ENCODE data around the gene MAS1. TPM values are rescaled to one million over a fixed set of nuclear protein-coding genes. Genes with fewer than 3 reads are reported as not detected.
"Not testable (repeated sequence)": the region's sequence is repeated elsewhere in the genome, so short reads cannot be mapped to it uniquely, and the experiment has no call there.

Gene MAS1
- total and polyA plus RNA-seq, 2 donors: under 0.01 to 0.02 TPM

DNA sequence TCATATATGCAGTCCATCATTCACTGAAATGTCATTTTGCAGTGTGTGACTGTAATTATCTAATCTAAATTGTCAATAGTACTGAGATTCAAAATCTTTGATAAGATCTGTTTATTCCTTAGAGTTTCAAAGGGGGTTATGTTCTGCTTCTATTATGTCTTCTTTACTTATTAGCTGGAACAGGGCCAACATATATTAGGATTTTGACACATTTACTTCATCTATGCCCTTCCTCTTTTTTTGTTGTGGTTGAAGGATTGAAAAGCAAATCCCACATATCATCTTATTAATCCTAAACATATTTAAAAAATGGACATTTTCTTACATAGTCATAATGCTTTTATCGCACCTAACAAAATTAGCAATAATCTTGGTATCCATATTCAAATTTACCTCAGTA is 30.3 kb upstream of the MAS1 start:
- WGBS: 98% methylated on average over 1 of the region's 1 CpG
- Histone ChIP-seq H3K36me3 (ENCODE audit: control insufficient read depth in 2 of 2, insufficient read depth in 2 of 2, low read length in 1 of 2) (no peaks in the 10 kb centered on the region), H3K27ac (ENCODE audit: low read depth in 1 of 2, low read length in 1 of 2) (no peak overlapping the region), H3K4me3 (ENCODE audit: low read length in 2 of 2) (no peak overlapping the region), H3K9me3 (ENCODE audit: control insufficient read depth in 2 of 2, insufficient read depth in 1 of 2, low read length in 1 of 2) (no peaks in the 10 kb centered on the region), H3K4me1 (ENCODE audit: control insufficient read depth in 2 of 2, insufficient read depth in 2 of 2, low read length in 2 of 2) (peaks cover 8 to 14% of the 10 kb centered on the region in 2 donors), H3K27me3 (ENCODE audit: control insufficient read depth in 2 of 2, insufficient read depth in 1 of 2, low read length in 1 of 2) (no peaks in the 10 kb centered on the region)
- no peak for DNase-seq (ENCODE audit: low read depth in 6 of 9, low spot score in 9 of 9)

DNA sequence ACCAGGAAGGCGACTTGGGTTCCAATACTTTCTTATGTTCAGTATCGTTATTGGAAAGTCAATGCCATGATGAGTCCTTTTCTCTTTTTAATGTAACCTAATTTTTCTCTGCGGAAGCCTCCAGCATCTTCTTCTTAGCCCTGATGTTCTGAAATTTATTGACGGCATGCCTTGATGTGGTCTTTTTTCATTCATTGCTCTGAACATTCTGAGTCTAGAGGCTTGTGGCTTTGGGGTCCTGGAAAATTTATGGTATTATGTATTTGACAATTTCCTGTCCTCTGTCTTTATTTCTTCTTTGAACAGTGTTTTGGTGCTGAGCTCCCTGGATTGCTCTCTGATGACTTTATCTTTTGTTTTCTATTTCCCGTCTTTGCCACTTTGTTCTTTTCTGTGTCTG is 28.7 kb upstream of the MAS1 start:
- Histone ChIP-seq H3K4me3 (ENCODE audit: low read length in 2 of 2) (no peak overlapping the region), H3K36me3 (ENCODE audit: control insufficient read depth in 2 of 2, insufficient read depth in 2 of 2, low read length in 1 of 2) (no peaks in the 10 kb centered on the region), H3K27me3 (ENCODE audit: control insufficient read depth in 2 of 2, insufficient read depth in 1 of 2, low read length in 1 of 2) (no peaks in the 10 kb centered on the region), H3K9me3 (ENCODE audit: control insufficient read depth in 2 of 2, insufficient read depth in 1 of 2, low read length in 1 of 2) (no peaks in the 10 kb centered on the region), H3K27ac (ENCODE audit: low read depth in 1 of 2, low read length in 1 of 2) (no peak overlapping the region), H3K4me1 (ENCODE audit: control insufficient read depth in 2 of 2, insufficient read depth in 2 of 2, low read length in 2 of 2) (peaks cover 8 to 14% of the 10 kb centered on the region in 2 donors)
- DNase-seq (ENCODE audit: low read depth in 6 of 9, low spot score in 9 of 9): peak in 3 of 9 donors; percentile 2 to 53 (median 18)
- WGBS: 44% methylated on average over 5 of the region's 5 CpGs

DNA sequence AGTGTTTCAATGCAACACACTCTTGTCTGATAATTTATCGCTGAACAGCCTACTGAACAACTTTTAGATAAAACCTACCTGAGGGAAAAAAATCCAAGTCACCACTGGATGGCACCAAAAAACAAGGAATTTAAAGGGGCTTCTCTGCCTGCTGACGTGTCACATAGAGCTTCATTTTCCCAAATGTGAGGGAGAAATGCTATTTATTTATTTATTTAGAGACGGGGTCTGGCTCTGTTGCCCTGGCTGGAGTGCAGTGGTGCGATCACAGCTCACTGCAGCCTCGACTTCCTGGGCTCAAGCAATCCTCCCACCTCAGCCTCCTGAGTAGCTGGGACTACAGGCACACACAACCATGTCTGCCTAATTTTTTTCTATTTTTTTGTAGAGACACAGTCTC is 27.4 kb upstream of the MAS1 start:
- not testable (repeated sequence) for H3K4me3 ChIP-seq (ENCODE audit: low read length in 2 of 2); H3K27me3 ChIP-seq (ENCODE audit: control insufficient read depth in 2 of 2, insufficient read depth in 1 of 2, low read length in 1 of 2); H3K36me3 ChIP-seq (ENCODE audit: control insufficient read depth in 2 of 2, insufficient read depth in 2 of 2, low read length in 1 of 2); H3K9me3 ChIP-seq (ENCODE audit: control insufficient read depth in 2 of 2, insufficient read depth in 1 of 2, low read length in 1 of 2); H3K27ac ChIP-seq (ENCODE audit: low read depth in 1 of 2, low read length in 1 of 2)
- WGBS: 31% methylated on average over 5 of the region's 5 CpGs
- H3K4me1 ChIP-seq (ENCODE audit: control insufficient read depth in 2 of 2, insufficient read depth in 2 of 2, low read length in 2 of 2): peaks cover 8 to 14% of the 10 kb centered on the region in 2 donors
- DNase-seq (ENCODE audit: low read depth in 6 of 9, low spot score in 9 of 9): peak in 8 of 9 donors; percentile 41 to 80 (median 56)

DNA sequence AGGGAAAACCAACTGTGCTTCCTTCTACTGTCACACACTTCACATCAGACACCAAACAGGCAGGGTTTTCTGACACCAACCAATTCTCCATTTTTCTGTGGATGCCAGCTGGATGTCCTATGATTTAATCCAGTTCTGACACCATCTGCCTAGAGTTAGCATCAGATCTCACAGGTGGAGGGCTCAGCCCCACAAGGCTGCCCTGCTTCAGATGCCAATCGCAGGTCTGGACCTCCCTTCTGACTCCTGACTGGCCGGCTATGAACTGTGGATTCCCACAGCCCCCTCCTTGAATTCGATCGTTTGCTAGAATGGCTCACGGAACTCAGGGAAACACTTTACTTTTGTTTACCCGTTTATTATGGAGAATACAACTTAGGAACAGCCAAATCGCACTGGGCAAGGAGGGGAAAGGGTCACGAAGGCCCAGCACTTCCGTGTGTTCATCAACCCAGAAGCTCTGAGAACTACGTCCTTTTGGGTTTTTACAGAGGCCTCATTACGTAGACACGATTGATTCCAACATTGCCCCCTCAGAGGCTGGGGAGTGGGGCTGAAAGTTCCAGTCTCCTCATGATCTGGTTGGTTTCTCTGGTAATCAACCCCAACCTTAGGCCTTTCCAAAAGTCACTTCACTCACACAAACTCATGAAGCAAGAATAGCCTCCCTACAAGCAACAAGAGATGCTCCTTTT is 25.4 kb upstream of the MAS1 start:
- H3K9me3 ChIP-seq (ENCODE audit: control insufficient read depth in 2 of 2, insufficient read depth in 1 of 2, low read length in 1 of 2): no peaks in the 10 kb centered on the region
- H3K36me3 ChIP-seq (ENCODE audit: control insufficient read depth in 2 of 2, insufficient read depth in 2 of 2, low read length in 1 of 2): no peaks in the 10 kb centered on the region
- no peak overlapping the region for H3K4me3 ChIP-seq (ENCODE audit: low read length in 2 of 2)
- H3K4me1 ChIP-seq (ENCODE audit: control insufficient read depth in 2 of 2, insufficient read depth in 2 of 2, low read length in 2 of 2): peaks cover 8 to 14% of the 10 kb centered on the region in 2 donors
- H3K27ac ChIP-seq (ENCODE audit: low read depth in 1 of 2, low read length in 1 of 2): no peak overlapping the region
- WGBS: 96% methylated on average over 12 of the region's 12 CpGs
- H3K27me3 ChIP-seq (ENCODE audit: control insufficient read depth in 2 of 2, insufficient read depth in 1 of 2, low read length in 1 of 2): no peaks in the 10 kb centered on the region
- DNase-seq (ENCODE audit: low read depth in 6 of 9, low spot score in 9 of 9): no peak

DNA sequence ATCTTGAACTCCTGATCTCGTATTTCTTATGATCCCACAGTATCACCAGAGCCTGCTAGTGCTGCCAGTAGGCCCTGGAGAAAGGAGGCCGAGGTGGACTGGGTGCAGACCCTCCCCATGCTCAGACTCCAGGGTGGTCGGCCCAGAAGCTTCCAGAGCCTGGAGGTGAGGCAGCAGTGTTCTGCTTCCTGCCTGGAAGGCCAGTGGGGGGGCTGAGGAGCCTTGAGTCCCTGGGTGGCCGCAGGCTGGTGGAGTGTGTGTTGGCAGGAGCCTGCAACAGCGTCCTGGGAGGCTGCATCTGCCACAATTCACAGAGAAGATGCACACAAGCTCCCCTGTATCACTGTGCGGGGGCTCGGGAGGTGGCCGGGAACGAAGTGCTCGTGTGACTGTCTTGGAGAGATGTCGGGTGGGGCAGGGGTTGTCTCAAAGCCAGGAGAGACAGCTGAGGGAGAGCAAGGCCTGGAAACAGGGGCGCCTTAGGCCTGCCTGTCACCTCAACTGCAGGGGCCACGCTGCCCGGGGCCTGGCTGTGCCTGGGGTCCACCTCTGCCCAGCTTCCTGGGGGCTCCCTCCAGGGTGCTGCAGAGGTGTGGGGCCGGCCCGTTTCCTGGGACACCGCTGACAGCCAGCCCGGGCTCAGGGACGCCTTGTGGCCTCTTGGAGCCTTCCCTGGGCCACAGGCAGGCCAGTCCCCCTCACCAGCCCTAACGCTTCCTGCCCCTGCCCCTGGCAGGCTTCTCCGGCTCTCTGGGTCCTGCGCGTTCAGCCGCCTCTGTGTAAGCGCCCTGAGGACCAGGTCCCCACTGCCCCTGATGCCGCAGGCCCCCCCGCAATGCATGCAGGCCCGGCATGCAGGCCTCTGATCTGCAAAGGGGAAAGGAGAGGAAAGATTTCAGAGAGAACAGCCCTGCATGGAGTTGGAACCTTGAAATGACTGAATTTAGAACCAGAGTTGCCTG is 24.2 kb upstream of the MAS1 start:
- Histone ChIP-seq H3K4me3 (ENCODE audit: low read length in 2 of 2) (no peak overlapping the region), H3K4me1 (ENCODE audit: control insufficient read depth in 2 of 2, insufficient read depth in 2 of 2, low read length in 2 of 2) (peaks cover 8 to 12% of the 10 kb centered on the region in 2 donors), H3K27ac (ENCODE audit: low read depth in 1 of 2, low read length in 1 of 2) (no peak overlapping the region), H3K36me3 (ENCODE audit: control insufficient read depth in 2 of 2, insufficient read depth in 2 of 2, low read length in 1 of 2) (no peaks in the 10 kb centered on the region), H3K9me3 (ENCODE audit: control insufficient read depth in 2 of 2, insufficient read depth in 1 of 2, low read length in 1 of 2) (no peaks in the 10 kb centered on the region), H3K27me3 (ENCODE audit: control insufficient read depth in 2 of 2, insufficient read depth in 1 of 2, low read length in 1 of 2) (no peaks in the 10 kb centered on the region)
- no peak for DNase-seq (ENCODE audit: low read depth in 6 of 9, low spot score in 9 of 9)
- WGBS: 91% methylated on average over 28 of the region's 28 CpGs

DNA sequence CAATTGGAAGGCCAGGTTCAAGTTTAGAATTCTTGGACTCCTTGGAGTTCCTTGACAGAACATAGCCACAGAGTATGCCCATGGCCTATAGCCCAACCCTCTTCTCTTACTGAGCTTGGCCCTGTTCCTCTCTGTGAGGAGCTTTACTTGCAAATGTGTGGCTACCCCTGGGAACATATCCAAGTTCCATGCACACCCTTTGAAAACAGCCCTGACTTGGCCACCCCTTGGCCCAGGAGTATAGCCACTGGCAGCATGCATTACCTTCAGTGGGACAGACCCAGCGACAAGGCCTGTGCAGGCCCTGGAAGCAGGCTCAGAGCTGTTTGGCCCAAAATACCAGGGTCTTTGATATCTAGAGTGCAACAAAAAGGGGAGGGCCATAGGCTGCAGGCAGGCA is 19.5 kb upstream of the MAS1 start:
- 96% methylated on average over 1 of the region's 1 CpG for WGBS
- Histone ChIP-seq H3K4me1 (ENCODE audit: control insufficient read depth in 2 of 2, insufficient read depth in 2 of 2, low read length in 2 of 2) (no peaks in the 10 kb centered on the region), H3K36me3 (ENCODE audit: control insufficient read depth in 2 of 2, insufficient read depth in 2 of 2, low read length in 1 of 2) (no peaks in the 10 kb centered on the region), H3K27ac (ENCODE audit: low read depth in 1 of 2, low read length in 1 of 2) (no peak overlapping the region), H3K4me3 (ENCODE audit: low read length in 2 of 2) (no peak overlapping the region), H3K9me3 (ENCODE audit: control insufficient read depth in 2 of 2, insufficient read depth in 1 of 2, low read length in 1 of 2) (no peaks in the 10 kb centered on the region), H3K27me3 (ENCODE audit: control insufficient read depth in 2 of 2, insufficient read depth in 1 of 2, low read length in 1 of 2) (peaks cover 0 to 5% of the 10 kb centered on the region in 2 donors)
- DNase-seq (ENCODE audit: low read depth in 6 of 9, low spot score in 9 of 9): no peak

DNA sequence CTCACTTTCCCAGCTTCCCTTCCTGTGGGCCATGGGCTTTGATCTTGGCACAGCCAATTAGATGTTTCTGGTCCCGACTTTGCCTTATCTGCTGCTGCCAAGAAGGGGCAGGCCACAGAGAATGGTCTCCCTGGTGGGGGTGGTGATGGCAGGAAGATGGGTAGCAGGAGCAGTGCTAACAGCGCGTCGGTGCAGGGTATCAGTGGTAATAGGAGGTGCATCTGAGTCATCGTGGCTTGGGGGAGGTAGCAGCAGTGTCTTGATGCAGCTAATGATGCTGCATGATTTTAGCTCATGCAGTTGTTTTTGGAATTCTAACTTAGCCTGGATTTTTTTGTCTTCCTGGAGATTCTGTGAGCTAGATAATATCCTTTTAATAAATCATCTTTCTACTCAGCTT is 18.9 kb upstream of the MAS1 start:
- Histone ChIP-seq H3K36me3 (ENCODE audit: control insufficient read depth in 2 of 2, insufficient read depth in 2 of 2, low read length in 1 of 2) (no peaks in the 10 kb centered on the region), H3K27ac (ENCODE audit: low read depth in 1 of 2, low read length in 1 of 2) (no peak overlapping the region), H3K9me3 (ENCODE audit: control insufficient read depth in 2 of 2, insufficient read depth in 1 of 2, low read length in 1 of 2) (no peaks in the 10 kb centered on the region), H3K27me3 (ENCODE audit: control insufficient read depth in 2 of 2, insufficient read depth in 1 of 2, low read length in 1 of 2) (peaks cover 0 to 5% of the 10 kb centered on the region in 2 donors), H3K4me3 (ENCODE audit: low read length in 2 of 2) (no peak overlapping the region), H3K4me1 (ENCODE audit: control insufficient read depth in 2 of 2, insufficient read depth in 2 of 2, low read length in 2 of 2) (no peaks in the 10 kb centered on the region)
- 54% methylated on average over 5 of the region's 5 CpGs for WGBS
- no peak for DNase-seq (ENCODE audit: low read depth in 6 of 9, low spot score in 9 of 9)

DNA sequence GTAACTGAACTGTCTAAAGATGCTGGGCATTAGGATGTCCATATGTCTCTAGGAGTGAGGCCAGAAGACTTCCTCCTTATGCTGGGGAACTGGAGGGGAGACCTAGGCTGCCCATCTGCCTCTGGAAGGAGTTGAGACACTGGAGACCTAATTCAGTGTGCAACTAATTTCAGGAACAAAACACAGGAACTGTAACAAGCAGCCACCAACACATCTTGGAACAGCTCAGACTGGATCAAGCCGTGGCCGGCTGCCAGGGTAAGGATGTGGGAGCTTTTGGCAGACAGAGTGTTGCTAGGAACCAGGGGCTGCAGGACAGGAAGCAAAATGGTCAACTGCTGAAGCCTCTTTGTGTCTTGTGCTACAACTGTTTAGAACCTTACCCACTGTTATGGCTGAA is 16.4 kb upstream of the MAS1 start:
- Histone ChIP-seq H3K9me3 (ENCODE audit: control insufficient read depth in 2 of 2, insufficient read depth in 1 of 2, low read length in 1 of 2) (no peaks in the 10 kb centered on the region), H3K27ac (ENCODE audit: low read depth in 1 of 2, low read length in 1 of 2) (no peak overlapping the region), H3K4me1 (ENCODE audit: control insufficient read depth in 2 of 2, insufficient read depth in 2 of 2, low read length in 2 of 2) (no peaks in the 10 kb centered on the region), H3K36me3 (ENCODE audit: control insufficient read depth in 2 of 2, insufficient read depth in 2 of 2, low read length in 1 of 2) (no peaks in the 10 kb centered on the region), H3K27me3 (ENCODE audit: control insufficient read depth in 2 of 2, insufficient read depth in 1 of 2, low read length in 1 of 2) (peaks cover 0 to 5% of the 10 kb centered on the region in 2 donors), H3K4me3 (ENCODE audit: low read length in 2 of 2) (no peak overlapping the region)
- no peak for DNase-seq (ENCODE audit: low read depth in 6 of 9, low spot score in 9 of 9)
- 85% methylated on average over 2 of the region's 2 CpGs for WGBS

DNA sequence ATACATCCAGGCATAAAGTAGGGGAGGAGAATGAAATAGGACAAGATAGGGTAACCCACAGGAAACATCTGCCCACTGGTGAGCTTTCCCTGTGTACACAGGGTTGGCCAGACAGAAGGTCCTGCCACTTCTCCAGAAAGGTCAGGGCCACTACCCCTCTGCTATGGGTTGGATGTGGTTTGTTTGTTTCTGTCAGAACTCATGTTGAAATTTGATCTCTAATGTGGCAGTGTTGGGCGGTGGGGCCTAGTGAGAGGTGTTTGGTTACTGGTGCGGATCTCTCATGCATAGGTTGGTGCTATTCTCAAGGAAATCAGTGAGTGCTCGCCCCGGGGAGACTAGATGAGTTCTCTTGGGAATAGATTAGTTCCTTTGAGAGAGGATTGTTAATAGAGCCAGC is 15.6 kb upstream of the MAS1 start:
- no peak for DNase-seq (ENCODE audit: low read depth in 6 of 9, low spot score in 9 of 9)
- WGBS: 90% methylated on average over 4 of the region's 4 CpGs
- H3K4me3 ChIP-seq (ENCODE audit: low read length in 2 of 2): no peak overlapping the region

More for the DNA sequence above, 15.6 kb upstream of the MAS1 start:
- Histone ChIP-seq H3K36me3 (ENCODE audit: control insufficient read depth in 2 of 2, insufficient read depth in 2 of 2, low read length in 1 of 2) (no peaks in the 10 kb centered on the region), H3K27me3 (ENCODE audit: control insufficient read depth in 2 of 2, insufficient read depth in 1 of 2, low read length in 1 of 2) (peaks cover 0 to 5% of the 10 kb centered on the region in 2 donors), H3K4me1 (ENCODE audit: control insufficient read depth in 2 of 2, insufficient read depth in 2 of 2, low read length in 2 of 2) (no peaks in the 10 kb centered on the region), H3K9me3 (ENCODE audit: control insufficient read depth in 2 of 2, insufficient read depth in 1 of 2, low read length in 1 of 2) (no peaks in the 10 kb centered on the region), H3K27ac (ENCODE audit: low read depth in 1 of 2, low read length in 1 of 2) (no peak overlapping the region)
